ENCODE data around the gene ELF5. TPM values are rescaled to one million over a fixed set of nuclear protein-coding genes. Genes with fewer than 3 reads are reported as not detected.

ELF5 gene
- not detected in 2 replicates for polyA plus RNA-seq (2014; cell fraction: cytosol; rRNA removed)
- not detected in 2 replicates for polyA plus RNA-seq (2014; cell fraction: nucleus; rRNA removed)

DNA sequence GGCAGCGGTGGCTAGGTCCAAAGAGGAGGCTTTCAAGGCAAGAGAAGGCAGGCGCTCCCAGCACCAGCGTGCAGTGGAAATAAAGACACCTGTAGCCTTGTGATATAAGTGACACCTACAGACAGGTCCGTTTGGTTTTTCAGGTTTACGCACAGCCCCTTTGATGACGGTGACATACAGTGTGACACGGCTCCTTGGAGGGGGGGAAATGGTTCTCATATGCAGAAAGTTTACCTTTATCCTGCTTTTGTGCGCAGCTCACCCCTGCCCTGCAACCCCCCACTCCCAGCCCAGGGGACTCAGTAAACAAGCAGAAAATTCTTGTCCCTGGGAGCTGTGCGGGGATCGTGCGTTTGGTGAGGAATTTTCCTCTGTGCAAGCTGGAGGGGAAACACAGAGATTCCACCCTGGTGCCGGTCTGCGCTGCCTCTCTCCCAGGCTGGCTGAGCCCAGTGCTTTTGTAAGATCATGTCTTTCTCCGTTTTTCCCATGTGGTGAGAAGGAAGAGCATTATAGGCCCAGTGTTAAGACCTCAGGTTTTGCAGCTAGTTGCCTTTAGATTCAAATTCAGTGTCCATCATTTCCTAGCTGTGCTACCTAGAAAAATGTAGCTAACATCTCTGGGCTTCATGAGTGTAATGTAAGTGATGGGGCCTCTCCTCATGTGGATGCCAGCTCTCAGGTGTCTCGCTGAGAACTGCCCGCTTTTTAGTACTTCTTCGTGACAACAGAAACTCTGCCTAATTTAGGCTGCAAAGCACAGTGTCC lies at the start of gene ELF5:
Gene ELF5 (minus strand): TSS at position 113 of the 768 bp plus-strand sequence. CDS start 8,045 bp downstream, outside the sequence.
- no peak for DNase-seq (ENCODE audit: low spot score)

DNA sequence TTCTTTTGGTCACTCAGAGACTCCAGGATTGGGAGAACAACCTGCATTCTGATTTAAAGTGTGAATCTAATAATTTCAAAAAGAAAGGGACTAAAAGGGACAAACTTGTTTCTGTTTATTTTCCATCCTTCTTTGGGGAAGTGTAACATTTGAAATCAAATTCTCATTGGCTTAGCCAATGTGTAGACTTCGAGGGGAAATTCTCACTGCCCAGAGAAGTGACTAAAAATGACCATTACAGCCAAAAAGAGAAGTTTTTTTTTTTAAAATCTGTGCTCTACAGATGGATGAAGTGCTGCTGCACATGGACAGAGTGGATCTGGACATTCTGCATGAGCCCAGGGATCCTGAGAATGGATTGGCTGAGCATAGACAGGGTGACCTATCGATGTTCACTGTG lies 49.4 kb upstream of the ELF5 start:
- DNase-seq (ENCODE audit: low spot score) = no peak

DNA sequence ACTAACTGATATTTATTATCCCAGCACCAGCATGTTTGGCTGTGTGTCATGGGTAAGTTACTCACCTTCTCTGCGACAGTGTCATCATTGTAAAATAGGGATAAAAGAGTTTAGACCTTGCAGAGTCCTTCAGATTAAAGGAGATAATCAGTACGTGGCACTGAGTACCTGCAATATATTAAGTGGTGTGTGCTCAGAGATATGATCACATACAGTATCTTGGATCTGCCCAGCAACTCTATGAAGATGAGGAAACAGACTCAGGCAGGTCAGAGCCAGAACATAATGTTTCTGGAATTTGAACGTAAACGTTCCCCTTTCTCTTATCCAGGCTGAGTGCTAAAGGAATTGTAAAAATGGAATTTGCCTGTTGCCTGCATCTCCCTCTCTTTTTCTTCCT lies 46.9 kb upstream of the ELF5 start:
- no peak for DNase-seq (ENCODE audit: low spot score)

DNA sequence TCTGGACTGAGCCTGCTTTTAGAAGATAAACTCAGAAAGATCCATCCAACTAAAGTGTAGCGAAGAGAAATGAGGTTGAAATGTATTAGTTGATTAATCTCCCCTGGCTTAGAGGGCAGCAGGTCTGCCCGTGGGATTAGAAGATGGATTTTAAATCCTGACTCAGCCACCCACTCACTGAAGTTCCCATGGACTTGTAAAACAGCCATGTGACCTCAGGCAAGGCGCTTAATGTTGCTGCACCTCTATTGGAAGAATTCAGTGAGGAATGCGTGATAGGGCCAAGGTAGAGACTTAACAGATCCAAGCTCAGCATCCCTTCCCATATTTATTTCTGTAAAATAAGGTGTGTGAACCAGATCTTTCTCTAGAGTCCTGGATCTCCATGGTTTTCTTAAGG lies 45.1 kb upstream of the ELF5 start:
- no peak for DNase-seq (ENCODE audit: low spot score)

DNA sequence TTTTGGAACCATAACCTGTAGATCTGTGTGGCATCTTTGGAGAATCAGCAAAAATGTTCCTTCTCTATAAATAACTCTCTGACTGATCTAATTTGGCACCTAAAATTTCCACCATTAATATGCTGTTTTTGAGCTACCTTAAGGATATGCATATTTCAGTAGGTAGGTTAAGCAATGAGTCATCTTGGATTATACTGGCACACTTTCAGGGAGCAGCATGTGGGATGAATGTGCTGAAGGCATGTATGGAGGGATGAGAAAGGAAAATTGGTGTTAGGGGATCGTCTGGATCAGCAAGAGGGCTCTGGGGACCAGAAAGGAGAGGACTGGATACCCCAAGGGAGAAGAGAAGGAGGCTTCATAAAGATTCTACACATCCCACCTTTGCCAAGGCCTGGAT lies 44.6 kb upstream of the ELF5 start:
- DNase-seq (ENCODE audit: low spot score) = no peak

DNA sequence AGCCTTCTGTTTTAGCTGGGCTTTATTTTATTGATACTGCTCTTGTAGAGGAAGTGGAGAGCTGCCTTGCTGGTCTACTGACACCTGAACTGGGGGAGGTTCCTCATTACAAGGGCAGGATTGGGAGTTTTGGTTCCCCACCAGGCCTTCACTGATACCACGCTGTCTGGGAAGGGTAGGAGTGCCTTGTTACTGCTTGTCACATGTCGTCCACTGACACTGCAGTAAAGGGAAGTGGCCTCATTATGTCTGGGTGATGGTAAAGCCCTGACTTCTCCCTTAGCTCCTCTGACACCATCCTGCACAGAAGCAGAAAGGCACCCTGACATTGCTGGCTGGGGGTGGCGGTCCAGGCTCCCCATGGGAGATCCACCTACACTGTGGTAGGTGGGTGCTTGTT lies 38.7 kb upstream of the ELF5 start:
- no peak for DNase-seq (ENCODE audit: low spot score)

DNA sequence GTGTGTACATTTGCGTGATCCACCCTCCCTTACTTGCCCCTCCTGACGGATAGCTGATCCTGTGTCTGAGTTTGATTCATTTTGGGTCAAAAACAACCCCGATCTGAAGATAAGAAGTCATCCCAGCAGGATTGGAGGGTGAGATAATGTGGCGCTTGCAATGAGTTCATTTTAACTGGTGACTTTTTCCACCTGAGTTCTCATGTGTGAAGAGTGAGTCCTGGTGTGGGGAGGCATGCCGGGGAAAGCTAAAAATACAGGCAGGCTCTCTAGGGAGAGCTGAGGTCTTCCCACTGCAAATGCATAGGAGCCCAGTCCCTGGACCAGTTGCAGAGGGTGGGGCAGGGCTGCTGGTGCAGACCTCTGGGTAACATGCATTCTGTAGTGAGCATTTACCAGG lies 35.7 kb upstream of the ELF5 start:
- no peak for DNase-seq (ENCODE audit: low spot score)

DNA sequence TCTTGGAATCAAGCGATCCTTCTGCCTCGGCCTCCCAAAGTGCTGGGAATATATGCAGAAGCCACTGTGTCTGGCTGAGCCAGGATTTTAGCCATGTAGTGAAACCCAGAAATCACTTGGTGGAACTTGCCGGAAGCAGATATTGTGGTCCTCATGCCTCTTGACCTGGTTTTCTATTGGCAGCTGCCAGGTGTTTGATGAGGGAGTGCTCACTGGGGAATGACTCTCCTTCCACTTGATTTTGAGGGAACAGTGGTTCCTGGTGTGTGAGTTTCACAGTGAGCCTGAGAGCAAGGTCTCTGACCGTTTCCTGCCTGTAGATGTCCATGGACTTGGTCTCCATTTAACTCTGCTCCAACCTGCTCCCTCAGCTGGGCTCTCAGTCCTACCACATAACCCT lies 34.7 kb upstream of the ELF5 start:
- no peak for DNase-seq (ENCODE audit: low spot score)

DNA sequence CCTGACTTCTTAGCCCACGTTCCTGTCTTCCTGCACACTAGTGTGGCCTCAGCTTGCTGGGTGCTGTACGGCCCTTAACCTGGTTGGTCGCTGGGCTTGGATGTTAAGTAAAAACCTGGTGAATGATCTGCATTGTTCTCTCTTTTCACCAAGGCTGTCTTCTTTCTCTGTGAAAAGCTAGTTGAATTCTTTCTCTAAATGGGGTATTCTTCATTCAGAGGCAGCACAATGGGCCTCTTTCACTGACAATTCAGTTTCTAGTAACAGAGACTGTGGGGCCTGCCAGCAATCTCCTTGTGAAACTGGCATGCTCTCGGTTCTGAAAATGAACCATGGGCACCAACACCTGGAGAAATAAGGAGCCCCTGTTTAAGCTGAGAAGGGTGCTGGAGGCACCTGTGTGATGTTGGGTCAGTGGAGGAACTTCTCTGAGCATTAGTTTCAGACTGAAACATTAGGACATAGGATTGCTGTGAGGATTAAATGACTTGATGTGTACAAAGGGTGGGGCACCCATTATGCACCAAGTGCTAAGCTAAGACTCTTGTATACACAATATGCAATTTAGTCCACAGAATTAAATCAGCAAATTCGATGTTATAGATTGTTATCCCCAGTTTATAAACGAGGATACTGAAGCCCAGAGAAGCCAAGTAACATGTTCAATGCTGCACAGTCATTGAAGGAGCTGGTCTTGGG lies 33.1 kb upstream of the ELF5 start:
- DNase-seq (ENCODE audit: low spot score) = no peak

DNA sequence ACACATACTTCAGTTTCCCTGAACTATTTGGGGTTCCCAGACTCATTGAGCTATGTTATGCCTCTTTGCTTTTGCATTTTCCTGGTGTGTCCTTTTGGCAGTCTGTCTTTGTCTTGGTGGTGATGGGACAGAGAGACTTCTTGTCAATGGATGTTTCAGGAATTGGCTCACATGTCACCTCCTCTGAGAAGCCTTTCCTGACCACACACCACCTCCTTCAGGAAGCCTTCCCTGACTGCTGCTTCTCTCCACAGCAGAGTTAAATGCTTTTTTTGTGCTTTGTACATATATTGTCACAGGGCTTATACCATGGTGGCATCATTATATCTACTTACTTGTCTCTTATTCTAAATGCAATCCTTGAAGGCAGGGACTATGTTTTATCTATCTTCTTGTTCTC lies 28.5 kb upstream of the ELF5 start:
- no peak for DNase-seq (ENCODE audit: low spot score)

DNA sequence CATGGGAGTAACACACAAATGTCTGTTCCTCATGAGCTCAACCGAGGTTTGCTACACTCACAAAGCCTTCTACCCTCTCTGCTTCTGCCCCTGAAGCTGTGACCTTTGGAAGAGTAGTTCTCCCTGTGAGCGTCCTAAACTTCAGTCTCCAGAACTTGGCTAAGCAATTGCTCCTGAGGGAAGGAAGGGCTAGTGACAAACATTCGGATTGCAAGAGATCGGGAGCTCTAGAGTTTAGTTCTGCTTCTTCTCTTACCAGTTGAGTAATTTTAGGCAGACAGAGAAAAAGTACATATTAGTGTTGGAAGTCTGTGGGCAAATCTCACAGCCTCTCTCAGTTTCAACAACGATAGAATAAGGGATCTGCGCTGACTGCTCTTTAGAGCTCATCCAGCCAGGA lies 27.3 kb upstream of the ELF5 start:
- no peak for DNase-seq (ENCODE audit: low spot score)

DNA sequence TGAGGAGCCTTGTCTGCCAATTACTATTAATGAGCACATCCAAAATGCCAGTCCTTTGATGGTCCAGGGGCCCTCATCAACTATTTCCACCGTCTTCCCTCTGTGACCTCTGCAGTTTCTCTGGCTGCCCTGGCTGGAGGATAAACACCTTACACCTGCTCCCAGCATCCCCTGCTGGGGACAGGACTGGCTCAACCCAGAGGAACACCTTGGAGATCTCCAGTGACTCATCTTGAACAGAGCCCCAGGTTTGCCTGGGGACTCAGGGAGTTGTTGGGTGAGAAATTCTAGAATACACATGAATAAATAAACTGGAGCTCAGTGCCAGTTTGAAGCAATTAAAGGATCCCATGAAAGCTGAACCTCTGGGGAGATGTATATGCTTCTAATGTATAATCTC lies 24.0 kb upstream of the ELF5 start:
- DNase-seq (ENCODE audit: low spot score) = no peak

DNA sequence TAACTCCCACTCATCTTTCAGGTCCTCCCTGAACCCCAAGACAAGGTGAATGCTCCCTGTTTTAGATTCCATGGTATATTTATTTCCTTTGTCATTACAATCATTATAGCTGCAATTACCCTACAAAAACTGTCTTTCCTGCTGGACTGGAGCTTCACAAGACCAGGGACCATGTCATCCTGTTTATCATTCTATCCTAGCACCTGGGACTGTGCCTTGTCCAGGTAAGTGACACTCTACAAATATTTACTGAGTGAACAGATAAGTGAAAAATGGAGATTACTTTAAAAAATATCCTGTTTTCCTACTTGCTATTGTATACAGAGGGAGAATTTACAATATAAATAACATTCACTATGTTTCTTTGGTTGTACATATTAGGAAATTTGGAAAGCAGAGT lies 22.5 kb upstream of the ELF5 start:
- DNase-seq (ENCODE audit: low spot score) = no peak

DNA sequence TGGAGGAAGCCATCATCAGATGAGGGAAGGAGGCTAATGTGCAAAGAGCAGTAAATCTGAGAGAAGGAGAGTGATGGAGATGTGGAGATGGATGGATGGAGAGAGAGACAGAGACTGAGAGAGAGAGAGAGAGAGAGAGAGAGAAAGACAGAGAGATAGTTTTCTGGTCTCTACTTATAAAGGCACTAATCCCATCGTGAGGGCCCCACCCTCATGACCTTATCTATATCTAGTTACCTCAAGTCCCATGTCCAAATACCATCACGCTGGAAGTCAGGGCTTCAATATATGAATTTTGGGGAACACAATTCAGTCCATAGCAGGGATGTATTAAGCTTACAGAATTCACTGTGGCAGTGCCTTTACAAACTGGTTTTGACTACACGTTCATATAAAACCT lies 21.2 kb upstream of the ELF5 start:
- no peak for DNase-seq (ENCODE audit: low spot score)

DNA sequence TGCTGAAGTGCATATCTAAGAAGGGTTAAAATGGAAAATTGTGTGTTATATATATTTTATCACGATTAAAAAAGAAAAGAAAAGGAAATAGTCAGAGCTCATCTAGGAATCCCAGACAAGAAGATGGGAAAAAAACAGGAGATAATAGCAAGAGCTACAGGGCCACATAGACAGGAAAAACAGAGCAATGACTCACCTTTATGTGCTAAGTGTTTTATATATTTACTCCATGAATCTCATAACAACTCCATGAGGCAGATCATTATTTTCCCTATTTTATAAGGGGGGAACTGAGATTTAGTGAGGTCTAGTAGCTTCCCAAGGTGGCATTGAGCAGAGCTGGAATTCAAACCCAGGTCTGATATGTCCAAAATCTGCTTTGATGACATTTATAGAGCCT lies 18.1 kb upstream of the ELF5 start:
- DNase-seq (ENCODE audit: low spot score) = no peak

DNA sequence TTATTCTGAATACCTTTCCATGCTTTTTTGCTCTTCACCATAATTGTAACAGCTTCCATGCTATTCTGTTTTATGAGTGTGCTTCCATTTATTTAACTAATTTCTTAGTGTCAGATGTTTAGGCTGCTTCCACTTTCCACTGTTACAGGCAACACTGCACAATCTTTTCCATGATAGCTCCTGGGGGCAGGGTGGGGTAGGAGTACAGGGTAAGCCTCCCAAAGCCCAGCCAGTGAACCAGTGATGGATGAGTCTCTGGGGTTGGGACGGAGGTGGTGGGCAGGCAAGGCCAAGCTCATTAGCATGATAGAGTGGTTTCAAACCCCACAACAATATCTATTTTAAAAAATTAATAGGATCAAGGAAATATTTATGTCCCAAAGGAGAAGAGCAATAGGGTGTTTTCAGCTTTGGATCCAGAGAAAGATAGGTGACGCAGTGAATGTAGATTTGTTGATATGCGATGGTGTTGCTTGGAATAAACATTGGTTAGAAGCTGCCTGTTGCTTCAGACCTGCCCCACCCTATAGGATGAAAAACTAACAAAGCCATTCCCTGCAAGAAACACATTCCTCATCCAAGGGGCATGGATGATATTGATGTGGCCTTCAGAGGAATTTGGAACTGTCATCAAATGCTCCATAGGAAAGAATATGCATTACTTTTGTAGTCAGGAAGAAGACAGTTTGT lies 17.1 kb upstream of the ELF5 start:
- DNase-seq (ENCODE audit: low spot score) = no peak

DNA sequence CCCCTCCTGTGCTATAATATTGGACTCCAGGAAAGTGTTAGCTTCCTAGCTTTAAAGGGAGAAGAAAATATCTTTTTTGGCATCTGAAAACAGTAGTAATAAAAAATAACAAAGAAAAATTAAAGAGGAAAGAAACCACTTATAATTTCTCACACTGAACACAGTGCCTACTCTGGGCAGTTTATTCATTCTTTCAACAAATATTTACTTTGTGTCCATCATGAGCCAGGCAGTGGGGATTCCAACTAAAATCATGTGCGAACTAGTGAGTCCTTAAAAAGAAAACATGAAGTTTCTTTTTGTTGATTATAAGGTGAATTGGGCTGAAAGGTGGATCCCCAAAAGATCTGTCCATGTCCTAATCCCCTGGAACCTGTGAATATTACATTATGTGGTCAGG lies 16.0 kb upstream of the ELF5 start:
- no peak for DNase-seq (ENCODE audit: low spot score)

DNA sequence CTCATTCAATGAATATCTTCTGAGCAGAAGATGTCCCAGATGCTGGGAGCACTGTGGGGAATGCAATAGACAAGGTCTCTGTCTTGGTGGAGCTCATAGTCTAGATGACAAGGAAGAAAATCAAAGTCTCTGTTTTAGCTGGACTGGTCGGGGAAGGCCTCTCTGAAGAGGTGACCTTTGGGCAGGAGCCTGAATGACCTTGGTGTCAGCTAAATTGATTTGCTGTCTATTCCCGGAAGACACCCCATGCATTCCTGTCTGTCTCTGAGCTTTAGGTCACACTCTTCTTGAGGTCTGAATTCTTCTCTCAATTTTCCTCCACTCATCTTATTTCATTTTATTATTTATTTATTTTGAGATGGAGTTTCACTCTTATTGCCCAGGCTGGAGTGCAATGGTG lies 14.5 kb upstream of the ELF5 start:
- DNase-seq (ENCODE audit: low spot score) = no peak

DNA sequence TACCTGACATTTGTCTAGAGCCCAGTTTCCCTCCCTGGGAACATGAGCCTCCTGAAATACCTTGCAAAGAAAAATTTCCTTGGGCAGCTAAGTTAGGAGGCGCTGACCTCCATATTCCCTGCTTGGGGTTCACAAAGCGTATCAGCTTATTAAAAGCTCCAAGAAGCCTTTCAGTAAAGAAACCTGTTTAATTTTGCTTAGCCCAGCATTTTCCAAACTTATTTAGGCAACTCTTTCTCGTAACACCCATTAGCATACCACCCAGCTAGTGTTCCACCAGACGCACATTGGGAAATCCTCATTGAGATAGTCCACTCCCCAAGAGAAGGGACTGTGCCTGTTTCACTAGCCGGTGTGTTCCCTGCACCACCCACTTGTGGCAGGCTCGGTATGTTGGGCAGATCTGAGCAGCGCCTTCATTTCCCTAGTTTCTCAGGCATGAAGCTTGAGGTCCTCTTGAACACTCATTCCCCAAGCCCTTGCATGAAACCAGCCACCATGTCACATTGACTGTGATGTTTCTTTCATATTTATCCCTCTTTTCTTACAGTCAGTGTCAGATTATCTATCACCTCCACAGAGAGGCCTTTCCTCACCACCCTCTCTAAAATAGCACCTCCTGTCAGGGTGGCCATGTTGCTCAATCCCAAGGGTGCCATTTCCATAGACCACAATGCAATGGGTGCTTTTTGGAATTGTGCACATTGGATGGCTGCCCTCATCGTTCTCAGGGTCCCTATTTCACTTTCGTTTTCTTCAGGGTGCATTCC lies 12.5 kb upstream of the ELF5 start:
- no peak for DNase-seq (ENCODE audit: low spot score)

DNA sequence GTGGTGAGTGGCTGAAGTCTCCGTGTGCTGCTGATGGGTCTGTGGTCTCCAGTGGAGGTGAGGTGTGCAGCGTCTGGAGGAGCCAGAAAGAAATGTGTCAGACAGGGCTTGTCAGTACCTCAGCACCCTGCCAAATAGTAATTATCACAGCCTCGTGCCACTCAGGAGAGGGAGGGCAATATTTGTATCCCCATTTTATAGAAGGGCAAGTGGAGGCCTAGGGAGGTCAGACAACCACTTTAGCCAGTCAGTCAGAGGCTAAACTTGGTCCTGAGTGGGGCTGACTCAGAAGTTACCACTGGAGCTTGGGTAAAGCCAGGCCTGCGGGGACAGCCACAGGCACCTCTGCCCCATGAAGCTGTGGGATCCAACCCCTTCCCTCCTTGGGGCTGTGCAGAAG lies 11.5 kb upstream of the ELF5 start:
- no peak for DNase-seq (ENCODE audit: low spot score)

DNA sequence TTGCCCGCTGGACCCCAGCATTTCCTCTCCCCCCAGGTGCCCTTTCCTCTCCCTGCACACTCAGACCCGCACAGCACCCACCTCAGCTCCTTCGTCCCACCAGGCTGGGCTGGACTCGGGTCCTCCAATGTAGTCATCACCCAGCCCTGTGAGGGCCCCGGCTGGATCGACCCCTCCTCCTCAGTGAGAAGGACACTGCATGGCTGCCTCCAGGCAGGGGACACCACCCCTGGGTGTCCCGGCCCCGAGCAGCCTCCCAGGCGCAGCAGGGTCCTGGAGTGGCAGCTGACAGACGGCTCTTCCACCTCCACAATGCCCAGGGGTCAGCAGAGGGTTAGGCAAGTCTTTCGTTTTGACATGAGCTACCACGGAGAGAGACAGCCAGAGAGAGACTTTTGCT lies 11.1 kb upstream of the ELF5 start:
- DNase-seq (ENCODE audit: low spot score) = no peak

DNA sequence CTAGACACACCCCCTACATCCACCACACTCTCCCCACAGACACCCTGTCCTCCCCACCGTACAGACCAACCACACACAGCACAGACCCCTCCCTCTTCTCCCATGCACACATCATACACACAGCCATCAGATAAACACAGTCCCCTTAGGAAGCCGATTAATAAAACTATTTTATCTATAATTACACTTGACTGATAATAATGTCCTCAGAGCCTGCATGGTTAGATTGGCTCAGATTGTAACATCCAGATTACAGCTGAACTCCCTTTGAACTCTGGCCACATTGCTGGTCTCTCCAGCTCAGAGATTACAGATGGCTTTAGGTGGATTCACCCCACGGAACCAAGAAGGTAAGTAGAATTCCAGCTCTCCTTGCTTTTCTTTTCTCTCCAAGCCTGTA lies 9.5 kb upstream of the ELF5 start:
- peak; percentile 27 for DNase-seq (ENCODE audit: low spot score)

All from SK-N-DZ (cell line).